GM19397 (cell line): ENCODE results near the gene INMT.
A peak's percentile ranks its signal among the peaks of the same experiment; 100 is the strongest.

Experiments used
- ATAC-seq: cut with Tn5 transposase; IDR thresholded peaks from one replicate; pipeline ENCODE4 v1.9.1; 2021; ENCODE audit warnings: mild to moderate bottlenecking, moderate library complexity; ENCODE audit not compliant: unreplicated experiment

INMT gene

GRCh38 chr7:30779574-30779973, 27.6 kb downstream of the INMT start:
- no peak for ATAC-seq

GRCh38 chr7:30780941-30781340, 29.0 kb downstream of the INMT start:
- ATAC-seq, result no peak

GRCh38 chr7:30782690-30783089, 30.8 kb downstream of the INMT start:
- ATAC-seq, result no peak

- no peak for ATAC-seq
Measured at GRCh38 chr7:30785786-30786185, 33.9 kb downstream of the INMT start.

GRCh38 chr7:30787486-30787885, 35.6 kb downstream of the INMT start:
- no peak for ATAC-seq

- ATAC-seq, result no peak
Measured at GRCh38 chr7:30788640-30789333, 36.9 kb downstream of the INMT start.

- ATAC-seq, result no peak
Measured at GRCh38 chr7:30789334-30789711, 37.4 kb downstream of the INMT start.

- ATAC-seq, result no peak
Measured at GRCh38 chr7:30790356-30790755, 38.4 kb downstream of the INMT start.

- no peak for ATAC-seq
Measured at GRCh38 chr7:30791114-30791513, 39.2 kb downstream of the INMT start.

GRCh38 chr7:30795161-30795948, 43.4 kb downstream of the INMT start:
- ATAC-seq, result peak; percentile 25

GRCh38 chr7:30796105-30796869, 44.4 kb downstream of the INMT start:
- ATAC-seq, result no peak

GRCh38 chr7:30797176-30798040, 45.5 kb downstream of the INMT start:
- ATAC-seq, result no peak

GRCh38 chr7:30799206-30799975, 47.5 kb downstream of the INMT start:
- ATAC-seq, result peak; percentile 65

- no peak for ATAC-seq
Measured at GRCh38 chr7:30799976-30800661, 48.2 kb downstream of the INMT start.

GRCh38 chr7:30800785-30801252, 48.9 kb downstream of the INMT start:
- ATAC-seq, result peak; percentile 19

GRCh38 chr7:30802812-30803211, 50.9 kb downstream of the INMT start:
- no peak for ATAC-seq

- ATAC-seq, result no peak
Measured at GRCh38 chr7:30804078-30804661, 52.2 kb downstream of the INMT start.

GRCh38 chr7:30805081-30805691, 53.3 kb downstream of the INMT start:
- ATAC-seq, result no peak
